Measurements from ENCODE around the gene TTC7B.

Gene TTC7B

DNA sequence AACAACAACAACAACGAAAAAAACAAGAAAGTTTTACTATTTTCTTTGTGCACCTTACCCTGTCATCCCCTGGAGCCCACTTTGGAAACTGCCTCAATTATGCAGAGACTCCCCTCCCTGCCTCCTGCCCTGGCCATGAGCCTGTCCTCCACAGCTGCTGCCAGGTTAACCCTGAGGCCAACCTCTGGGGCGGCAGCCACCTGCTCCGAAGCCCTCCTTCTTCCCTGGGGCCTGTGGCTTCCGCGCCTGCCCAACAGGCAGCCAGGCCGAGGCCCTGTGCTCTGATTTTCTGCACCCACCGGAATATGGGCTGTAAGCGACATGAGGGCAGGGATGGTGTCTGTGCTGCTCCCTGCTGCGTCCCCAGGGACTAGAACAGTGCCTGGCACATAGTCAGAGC lies 236.4 kb downstream of the TTC7B start:
- no peak overlapping the region for H3K4me3 ChIP-seq (ENCODE audit: insufficient read depth, low read length, poor library complexity, severe bottlenecking)
- H3F3A ChIP-seq (ENCODE audit: insufficient read depth): no peaks in the 10 kb centered on the region
- H3K9me3 ChIP-seq (ENCODE audit: insufficient read depth, low read length): no peaks in the 10 kb centered on the region
- H4K20me1 ChIP-seq (ENCODE audit: low read depth, low read length): no peaks in the 10 kb centered on the region
- H3K9ac ChIP-seq (ENCODE audit: low read length): no peak overlapping the region
- H3K79me2 ChIP-seq (ENCODE audit: insufficient read depth, low read length): no peaks in the 10 kb centered on the region
- no peak overlapping the region for H3K27ac ChIP-seq (ENCODE audit: low read depth, low read length)
- H3K36me3 ChIP-seq (ENCODE audit: low read length): no peaks in the 10 kb centered on the region
- H3K9me2 ChIP-seq (replicated peaks; ENCODE audit: insufficient read depth, low read length): no peaks in the 10 kb centered on the region
- no peak overlapping the region for H2AFZ ChIP-seq (ENCODE audit: low read depth, low read length, severe bottlenecking)
- H3K4me2 ChIP-seq (ENCODE audit: low read depth, low read length, poor library complexity, severe bottlenecking): no peak overlapping the region
- no peak for TF ChIP-seq EZH2phosphoT487 (conservative IDR thresholded peaks at IDR 0.05; ENCODE audit: low read length)
- TF ChIP-seq, protein P1, sequence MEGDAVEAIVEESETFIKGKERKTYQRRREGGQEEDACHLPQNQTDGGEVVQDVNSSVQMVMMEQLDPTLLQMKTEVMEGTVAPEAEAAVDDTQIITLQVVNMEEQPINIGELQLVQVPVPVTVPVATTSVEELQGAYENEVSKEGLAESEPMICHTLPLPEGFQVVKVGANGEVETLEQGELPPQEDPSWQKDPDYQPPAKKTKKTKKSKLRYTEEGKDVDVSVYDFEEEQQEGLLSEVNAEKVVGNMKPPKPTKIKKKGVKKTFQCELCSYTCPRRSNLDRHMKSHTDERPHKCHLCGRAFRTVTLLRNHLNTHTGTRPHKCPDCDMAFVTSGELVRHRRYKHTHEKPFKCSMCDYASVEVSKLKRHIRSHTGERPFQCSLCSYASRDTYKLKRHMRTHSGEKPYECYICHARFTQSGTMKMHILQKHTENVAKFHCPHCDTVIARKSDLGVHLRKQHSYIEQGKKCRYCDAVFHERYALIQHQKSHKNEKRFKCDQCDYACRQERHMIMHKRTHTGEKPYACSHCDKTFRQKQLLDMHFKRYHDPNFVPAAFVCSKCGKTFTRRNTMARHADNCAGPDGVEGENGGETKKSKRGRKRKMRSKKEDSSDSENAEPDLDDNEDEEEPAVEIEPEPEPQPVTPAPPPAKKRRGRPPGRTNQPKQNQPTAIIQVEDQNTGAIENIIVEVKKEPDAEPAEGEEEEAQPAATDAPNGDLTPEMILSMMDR (IDR thresholded peaks at IDR 0.05; ENCODE audit: insufficient read depth, low read length, poor library complexity, severe bottlenecking): no peak
- H3K27me3 ChIP-seq (ENCODE audit: low read length): no peaks in the 10 kb centered on the region

DNA sequence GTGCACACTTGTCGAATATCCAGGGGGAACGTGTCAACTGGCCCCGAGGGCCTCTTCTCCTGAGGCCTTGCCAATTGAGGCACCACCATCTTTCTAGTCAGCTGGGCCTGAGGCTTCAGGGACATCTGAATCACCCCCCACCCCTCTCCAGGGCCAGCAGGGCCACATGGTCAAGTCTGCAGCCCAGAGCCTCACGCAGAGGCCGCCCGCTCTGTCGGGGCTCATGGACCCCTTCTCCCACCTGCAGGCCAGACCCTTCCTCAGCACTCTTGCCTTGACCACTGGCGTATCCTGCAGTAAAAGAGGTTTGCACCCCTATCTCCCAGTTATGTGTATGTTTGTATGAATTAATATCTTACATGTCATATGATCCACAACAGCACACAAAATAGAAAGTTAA lies 237.1 kb downstream of the TTC7B start:
- H3K79me2 ChIP-seq (ENCODE audit: insufficient read depth, low read length): no peaks in the 10 kb centered on the region
- no peak for TF ChIP-seq EZH2phosphoT487 (conservative IDR thresholded peaks at IDR 0.05; ENCODE audit: low read length)
- TF ChIP-seq, protein P1 (IDR thresholded peaks at IDR 0.05; ENCODE audit: insufficient read depth, low read length, poor library complexity, severe bottlenecking): no peak

DNA sequence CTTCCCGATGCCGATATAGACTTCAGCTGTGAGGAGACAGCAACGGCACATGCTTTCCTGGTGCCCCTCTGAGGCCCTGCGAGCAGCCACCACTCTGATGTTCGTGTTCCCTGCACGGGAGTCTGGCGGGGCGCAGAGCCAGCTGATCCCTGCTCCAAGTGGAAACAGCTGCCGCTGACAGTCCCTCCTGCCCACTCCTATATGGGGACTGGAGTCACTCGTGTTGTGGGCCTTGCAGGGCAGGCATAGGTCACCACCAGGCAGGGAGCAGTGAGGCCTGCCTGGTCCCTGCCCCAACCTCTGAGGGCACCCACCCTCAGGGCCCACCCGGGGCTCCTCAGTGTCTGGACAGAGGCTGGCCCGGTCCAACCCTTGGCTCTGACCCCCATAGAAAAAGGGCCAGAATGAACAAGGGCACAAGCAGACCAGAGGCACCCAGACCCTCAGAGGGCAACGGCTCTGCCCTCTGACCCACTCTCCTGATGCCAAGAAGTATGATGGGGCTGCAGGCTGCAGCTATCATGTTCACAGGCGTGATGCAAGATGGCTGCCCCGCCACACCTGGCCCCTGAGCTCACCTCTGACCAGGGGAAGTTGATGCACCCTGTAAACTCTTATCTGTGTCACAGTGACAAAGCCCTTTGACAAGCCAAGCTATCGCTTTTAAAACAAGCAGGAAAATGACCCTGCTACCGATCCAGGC lies 237.8 kb downstream of the TTC7B start:
- H3K36me3 ChIP-seq (ENCODE audit: low read length): no peaks in the 10 kb centered on the region
- no peak overlapping the region for H3K9ac ChIP-seq (ENCODE audit: low read length)
- no peak overlapping the region for H3K27ac ChIP-seq (ENCODE audit: low read depth, low read length)
- no peak overlapping the region for H3K4me3 ChIP-seq (ENCODE audit: insufficient read depth, low read length, poor library complexity, severe bottlenecking)
- H3K79me2 ChIP-seq (ENCODE audit: insufficient read depth, low read length): no peaks in the 10 kb centered on the region
- H3K9me3 ChIP-seq (ENCODE audit: insufficient read depth, low read length): no peaks in the 10 kb centered on the region
- no peaks in the 10 kb centered on the region for H4K20me1 ChIP-seq (ENCODE audit: low read depth, low read length)
- H3F3A ChIP-seq (ENCODE audit: insufficient read depth): no peaks in the 10 kb centered on the region
- H3K4me2 ChIP-seq (ENCODE audit: low read depth, low read length, poor library complexity, severe bottlenecking): no peak overlapping the region
- no peak for TF ChIP-seq EZH2phosphoT487 (conservative IDR thresholded peaks at IDR 0.05; ENCODE audit: low read length)
- TF ChIP-seq, protein P1 (IDR thresholded peaks at IDR 0.05; ENCODE audit: insufficient read depth, low read length, poor library complexity, severe bottlenecking): no peak
- no peaks in the 10 kb centered on the region for H3K9me2 ChIP-seq (replicated peaks; ENCODE audit: insufficient read depth, low read length)
- H2AFZ ChIP-seq (ENCODE audit: low read depth, low read length, severe bottlenecking): no peak overlapping the region
- no peaks in the 10 kb centered on the region for H3K27me3 ChIP-seq (ENCODE audit: low read length)

More for the DNA sequence above, 237.1 kb downstream of the TTC7B start:
- Histone ChIP-seq H3K9me3 (ENCODE audit: insufficient read depth, low read length) (no peaks in the 10 kb centered on the region), H3F3A (ENCODE audit: insufficient read depth) (no peaks in the 10 kb centered on the region), H3K36me3 (ENCODE audit: low read length) (no peaks in the 10 kb centered on the region), H3K4me2 (ENCODE audit: low read depth, low read length, poor library complexity, severe bottlenecking) (no peak overlapping the region), H4K20me1 (ENCODE audit: low read depth, low read length) (no peaks in the 10 kb centered on the region), H3K27me3 (ENCODE audit: low read length) (no peaks in the 10 kb centered on the region), H3K27ac (ENCODE audit: low read depth, low read length) (no peak overlapping the region), H2AFZ (ENCODE audit: low read depth, low read length, severe bottlenecking) (no peak overlapping the region), H3K9ac (ENCODE audit: low read length) (no peak overlapping the region), H3K9me2 (replicated peaks; ENCODE audit: insufficient read depth, low read length) (no peaks in the 10 kb centered on the region), H3K4me3 (ENCODE audit: insufficient read depth, low read length, poor library complexity, severe bottlenecking) (no peak overlapping the region)

Measured in SU-DHL-6 (cell line).